ENCODE results near the gene PYGM.

PYGM gene

DNA sequence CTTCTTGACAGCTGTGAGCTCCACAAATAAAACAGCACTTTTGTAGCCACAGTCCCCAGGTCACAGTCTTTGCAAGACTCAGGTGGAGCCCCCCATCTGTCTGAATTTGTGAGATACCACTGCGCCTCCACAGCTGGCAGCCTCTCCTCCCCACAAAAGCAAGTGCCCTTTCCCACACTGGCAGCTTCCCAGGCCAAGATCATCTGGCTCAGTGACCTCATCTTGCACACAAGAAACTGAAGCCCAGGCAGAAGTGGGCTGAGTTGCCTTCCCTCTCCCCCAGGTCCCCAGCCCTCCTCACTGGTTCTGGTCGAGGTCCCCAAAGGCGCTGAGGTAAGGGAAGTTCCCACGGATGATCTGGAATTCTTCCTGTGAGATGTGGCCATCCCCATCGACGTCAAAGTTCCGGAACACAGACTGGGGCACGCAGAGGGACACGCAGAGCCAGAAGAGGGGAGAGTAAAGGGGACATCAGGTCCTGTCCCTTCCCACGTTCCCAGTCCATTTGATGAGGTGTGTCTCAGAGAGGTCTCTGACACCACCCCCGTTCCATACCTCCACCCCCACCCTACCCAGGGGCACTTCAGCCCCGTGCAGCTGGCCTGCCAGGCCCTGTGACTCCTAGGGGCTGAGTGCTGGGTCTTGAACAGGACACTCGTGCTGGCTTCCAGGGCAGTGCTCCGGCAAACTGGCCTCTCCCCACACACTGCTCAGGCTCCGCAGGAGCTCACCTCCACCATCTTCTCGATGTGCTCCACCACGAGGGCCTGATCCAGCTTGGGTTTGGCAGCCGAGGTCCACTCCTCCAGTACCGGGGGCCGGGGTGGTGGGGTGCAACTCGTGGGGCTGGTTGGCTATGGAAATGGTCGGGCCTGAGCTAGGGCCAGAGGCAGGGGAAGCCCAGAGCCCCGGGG lies 24.7 kb downstream of the PYGM start:
- in situ Hi-C loops (cut with HindIII; ENCODE audit: low sequenced_read_pairs), result no loop called here
- TF ChIP-seq, protein P1, sequence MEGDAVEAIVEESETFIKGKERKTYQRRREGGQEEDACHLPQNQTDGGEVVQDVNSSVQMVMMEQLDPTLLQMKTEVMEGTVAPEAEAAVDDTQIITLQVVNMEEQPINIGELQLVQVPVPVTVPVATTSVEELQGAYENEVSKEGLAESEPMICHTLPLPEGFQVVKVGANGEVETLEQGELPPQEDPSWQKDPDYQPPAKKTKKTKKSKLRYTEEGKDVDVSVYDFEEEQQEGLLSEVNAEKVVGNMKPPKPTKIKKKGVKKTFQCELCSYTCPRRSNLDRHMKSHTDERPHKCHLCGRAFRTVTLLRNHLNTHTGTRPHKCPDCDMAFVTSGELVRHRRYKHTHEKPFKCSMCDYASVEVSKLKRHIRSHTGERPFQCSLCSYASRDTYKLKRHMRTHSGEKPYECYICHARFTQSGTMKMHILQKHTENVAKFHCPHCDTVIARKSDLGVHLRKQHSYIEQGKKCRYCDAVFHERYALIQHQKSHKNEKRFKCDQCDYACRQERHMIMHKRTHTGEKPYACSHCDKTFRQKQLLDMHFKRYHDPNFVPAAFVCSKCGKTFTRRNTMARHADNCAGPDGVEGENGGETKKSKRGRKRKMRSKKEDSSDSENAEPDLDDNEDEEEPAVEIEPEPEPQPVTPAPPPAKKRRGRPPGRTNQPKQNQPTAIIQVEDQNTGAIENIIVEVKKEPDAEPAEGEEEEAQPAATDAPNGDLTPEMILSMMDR (IDR thresholded peaks at IDR 0.05; ENCODE audit: low read depth, low read length), result no peak
- no peak overlapping the region for H3K4me3 ChIP-seq (ENCODE audit: low read depth, low read length)

DNA sequence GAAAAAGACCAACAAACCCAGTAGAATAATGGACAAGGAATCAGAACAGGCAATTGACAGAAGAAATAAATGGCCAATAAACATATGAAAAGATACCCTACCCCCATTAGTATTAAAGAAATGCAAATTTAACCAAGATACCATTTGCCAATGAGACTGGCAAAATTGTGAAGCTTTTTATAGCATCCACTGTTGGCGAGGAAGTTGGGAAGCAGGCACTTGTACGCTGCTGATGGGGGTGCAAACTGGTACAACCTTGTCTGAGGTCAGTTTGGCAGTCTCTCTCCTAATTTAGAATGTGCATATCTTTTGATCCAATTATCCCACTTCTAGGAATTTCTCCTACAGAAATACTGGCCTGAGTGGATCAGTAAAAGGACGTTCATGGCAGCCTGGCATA lies 28.2 kb downstream of the PYGM start:
- no peak overlapping the region for H3K4me3 ChIP-seq (ENCODE audit: low read depth, low read length)
- in situ Hi-C loops (cut with HindIII; ENCODE audit: low sequenced_read_pairs), result no loop called here
- DNase-seq (ENCODE audit: low read depth, low spot score), result no peak
- TF ChIP-seq, protein P1 (IDR thresholded peaks at IDR 0.05; ENCODE audit: low read depth, low read length), result no peak

More for the DNA sequence above, 24.7 kb downstream of the PYGM start:
- no peak for DNase-seq (ENCODE audit: low read depth, low spot score)

DNA sequence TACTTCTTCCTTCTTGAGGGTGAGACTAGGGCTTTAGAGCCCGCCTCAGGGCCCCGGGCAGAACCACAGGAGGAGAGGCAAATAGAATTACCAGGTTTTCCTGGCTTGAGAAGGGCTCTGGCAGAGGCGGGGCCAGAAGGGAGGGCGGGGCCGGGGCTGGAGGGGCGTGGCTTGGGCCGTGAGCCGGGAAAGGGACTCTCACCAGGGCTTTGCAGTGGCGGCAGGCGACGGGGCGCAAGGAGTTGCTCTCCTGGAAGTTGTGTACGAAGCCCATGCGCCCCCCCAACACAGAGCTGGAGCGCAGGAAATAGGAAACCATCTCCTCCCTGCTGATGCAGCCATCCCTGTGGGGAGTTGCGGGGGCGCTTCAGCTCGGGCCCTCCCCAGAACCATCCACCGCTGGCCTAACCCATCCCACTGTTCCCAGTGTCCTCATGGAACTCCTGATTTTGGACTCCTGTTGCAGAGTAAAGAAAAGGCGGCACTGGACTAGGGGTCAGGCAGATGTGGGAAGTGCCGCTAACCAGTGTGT lies 29.9 kb downstream of the PYGM start:
- DNase-seq (ENCODE audit: low read depth, low spot score), result no peak
- in situ Hi-C loops (cut with HindIII; ENCODE audit: low sequenced_read_pairs), result no loop called here
- TF ChIP-seq, protein P1 (IDR thresholded peaks at IDR 0.05; ENCODE audit: low read depth, low read length), result no peak
- no peak overlapping the region for H3K4me3 ChIP-seq (ENCODE audit: low read depth, low read length)

DNA sequence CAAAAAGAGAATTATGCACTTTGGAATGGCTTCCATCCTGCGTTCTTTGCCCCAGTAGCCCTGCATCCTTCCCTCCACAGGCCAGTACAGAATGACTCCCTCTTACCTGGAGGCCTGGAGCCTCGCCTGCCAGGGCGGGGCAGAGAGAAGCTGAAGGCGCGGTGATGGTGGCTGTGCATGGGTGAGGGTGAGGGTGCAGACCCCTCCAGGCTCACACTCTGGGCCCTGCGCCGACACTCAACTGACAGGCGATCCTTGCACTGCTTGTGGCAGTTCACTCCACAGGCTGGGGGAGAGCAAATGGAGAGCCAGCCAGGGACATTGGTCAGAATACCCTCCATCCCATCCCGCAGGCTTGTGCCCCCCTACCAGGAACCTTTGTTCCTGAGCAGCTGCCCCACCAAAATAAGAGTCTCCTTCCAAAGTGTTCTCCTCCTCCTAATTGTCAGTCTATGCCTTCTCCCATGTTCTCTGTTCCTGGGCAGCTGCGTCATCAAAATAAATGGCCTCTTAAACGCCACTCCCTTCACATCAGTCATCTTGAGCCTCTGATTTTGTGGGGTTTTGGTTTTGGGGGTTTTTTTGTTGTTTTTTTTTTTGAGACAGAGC lies 30.9 kb downstream of the PYGM start:
- no peak for DNase-seq (ENCODE audit: low read depth, low spot score)

DNA sequence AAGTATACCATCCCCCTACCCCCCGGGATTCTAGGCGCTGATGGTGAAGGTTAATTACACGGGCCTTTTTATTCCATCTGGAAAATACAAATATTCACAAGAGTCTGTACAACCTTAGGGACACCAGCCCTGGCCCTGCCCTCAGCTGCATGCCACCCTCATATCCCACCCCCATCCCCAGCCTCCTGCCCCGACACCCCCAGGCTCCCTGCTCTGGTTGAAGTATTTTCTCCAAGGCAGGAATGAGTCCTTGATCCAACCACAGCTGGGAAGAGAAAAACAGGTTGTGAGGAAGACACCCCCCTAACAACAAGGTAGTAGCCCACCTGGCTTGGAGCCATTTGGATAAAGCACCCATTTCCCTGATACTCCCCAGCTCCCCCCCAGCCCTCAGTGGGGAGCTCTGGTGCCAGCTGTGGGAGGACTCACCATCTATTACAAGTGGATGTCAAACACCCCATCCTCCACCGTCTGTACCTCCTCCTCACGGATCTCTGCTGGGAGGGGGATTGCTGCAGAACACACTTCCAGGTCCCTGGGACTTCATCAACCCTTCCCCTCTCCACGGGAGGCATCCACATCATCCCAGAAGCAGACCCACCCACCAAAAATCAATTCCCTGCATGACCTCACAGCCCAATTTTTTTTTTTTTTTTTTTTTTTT lies 32.8 kb downstream of the PYGM start:
- in situ Hi-C loops (cut with HindIII; ENCODE audit: low sequenced_read_pairs), result no loop called here
- no peak for DNase-seq (ENCODE audit: low read depth, low spot score)
- TF ChIP-seq, protein P1 (IDR thresholded peaks at IDR 0.05; ENCODE audit: low read depth, low read length), result no peak
- H3K4me3 ChIP-seq (ENCODE audit: low read depth, low read length), result no peak overlapping the region

More for the DNA sequence above, 30.9 kb downstream of the PYGM start:
- no peak overlapping the region for H3K4me3 ChIP-seq (ENCODE audit: low read depth, low read length)
- in situ Hi-C loops (cut with HindIII; ENCODE audit: low sequenced_read_pairs), result no loop called here
- TF ChIP-seq, protein P1 (IDR thresholded peaks at IDR 0.05; ENCODE audit: low read depth, low read length), result no peak

DNA sequence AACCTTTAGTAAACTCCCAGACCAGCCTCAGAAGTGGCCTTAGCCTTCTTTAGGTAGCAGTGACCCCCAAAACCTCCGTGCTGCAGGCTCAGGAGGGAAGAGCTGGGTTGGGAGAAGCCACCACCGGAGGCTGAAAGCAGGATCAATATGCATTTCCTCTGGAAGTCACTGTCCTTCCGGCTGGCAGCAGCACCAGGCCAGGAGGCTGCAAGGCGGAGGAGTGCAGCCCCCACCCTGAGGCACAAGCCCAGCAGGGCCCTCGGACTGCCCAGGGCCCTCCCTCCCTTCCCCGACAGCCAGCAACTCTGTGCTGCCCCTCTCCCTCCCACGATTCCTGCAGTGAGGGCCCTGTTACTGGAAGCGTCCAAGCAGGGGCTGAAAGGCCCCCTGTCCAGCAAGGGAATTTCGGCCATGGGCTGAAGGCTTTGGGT lies 33.5 kb downstream of the PYGM start:
- in situ Hi-C loops (cut with HindIII; ENCODE audit: low sequenced_read_pairs), result no loop called here
- no peak for DNase-seq (ENCODE audit: low read depth, low spot score)
- H3K4me3 ChIP-seq (ENCODE audit: low read depth, low read length), result no peak overlapping the region
- TF ChIP-seq, protein P1 (IDR thresholded peaks at IDR 0.05; ENCODE audit: low read depth, low read length), result no peak
